HEK293T (cell line): ENCODE results near the gene NBAS.

Source experiments
- SP1 ChIP-seq: fragments of 450-650 bp; IDR thresholded peaks from 2 replicates; pipeline ENCODE4 v1.6.1; 2017
- SUZ12 ChIP-seq: fragments of 450-650 bp; IDR thresholded peaks from 2 replicates; pipeline ENCODE4 v1.6.1; 2016; ENCODE audit warnings: mild to moderate bottlenecking

DNA sequence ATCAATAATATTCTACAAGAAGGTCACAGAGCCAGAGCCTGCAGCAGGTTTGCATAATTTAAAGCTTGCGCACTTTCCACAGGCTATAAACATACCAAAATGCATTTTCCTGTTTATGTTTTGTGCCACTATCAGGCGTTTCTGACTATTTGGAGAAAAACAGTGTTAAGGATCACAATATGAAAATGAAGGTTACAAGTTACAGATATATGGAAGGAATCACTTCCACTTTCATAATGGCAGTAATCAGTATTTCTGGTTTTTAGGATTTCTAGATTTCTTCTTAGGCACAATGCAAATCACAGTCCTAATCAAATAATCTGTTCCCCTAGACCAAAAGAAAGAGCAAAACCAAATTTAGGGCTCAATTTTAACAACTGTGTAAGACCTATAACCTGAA, 279.5 kb downstream of the NBAS start:
- TF ChIP-seq SP1, result no peak
- TF ChIP-seq SUZ12, result no peak
